H1 (cell line): ENCODE results near the gene ZNF669. TPM values are rescaled to one million over a fixed set of nuclear protein-coding genes. Genes with fewer than 3 reads are reported as not detected.

Experiments used
- ATF3 ChIP-seq: IDR thresholded peaks from 2 replicates; pipeline ENCODE4 v1.6.1; 2011; ENCODE audit warnings: low read depth, mild to moderate bottlenecking, low read length; ENCODE audit not compliant: insufficient read depth
- BCL11A ChIP-seq, 2 experiments: IDR thresholded peaks; one replicate each; pipeline ENCODE4 v1.6.1; 2011; ENCODE audit warnings: low read depth in 2 of 2, low read length in 2 of 2, mild to moderate bottlenecking in 2 of 2
- BRCA1 ChIP-seq: IDR thresholded peaks from 2 replicates; pipeline ENCODE4 v1.6.1; 2012; ENCODE audit warnings: low read depth, low read length, improper control_type of control experiment
- MAFK ChIP-seq: IDR thresholded peaks from 2 replicates; pipeline ENCODE4 v1.6.1; 2012; ENCODE audit warnings: low read depth, mild to moderate bottlenecking, improper control_type of control experiment, low read length
- TCF12 ChIP-seq: IDR thresholded peaks from 2 replicates; pipeline ENCODE4 v1.6.1; 2011; ENCODE audit warnings: low read depth, mild to moderate bottlenecking, low read length
- polyA plus RNA-seq, 7 experiments: library from polyadenylated mRNA; depleted of rRNA in 3 of 7; stranded (reverse) in 5 of 7; unstranded in 2 of 7; fragments of >200 nt in 5 of 7; fragments of 200-250 nt in 2 of 7; gene quantifications; 1 replicate in 5 of 7; 2 replicates in 1 of 7; 4 replicates in 1 of 7; pipeline versions ENCODE4 v1.2.1 to v1.2.3, GENCODE V29; 2011 to 2013; ENCODE audit warnings: missing spikeins in 2 of 7, mixed read lengths in 2 of 7
- total RNA-seq: library from RNA; stranded (reverse); fragmentation: NEBNext Ultra II Directional; extraction: Animal tissue kit (Norgen Biotek cat#: 25700); gene quantifications from 2 replicates; pipeline ENCODE4 v1.2.1, GENCODE V29; 2021

Gene ZNF669
- total and polyA plus RNA-seq, 2 of the 8 experiments (the other 6 are each of a cell fraction or from before 2014, with no cell fraction given), result 4.8 to 20.3 TPM

DNA sequence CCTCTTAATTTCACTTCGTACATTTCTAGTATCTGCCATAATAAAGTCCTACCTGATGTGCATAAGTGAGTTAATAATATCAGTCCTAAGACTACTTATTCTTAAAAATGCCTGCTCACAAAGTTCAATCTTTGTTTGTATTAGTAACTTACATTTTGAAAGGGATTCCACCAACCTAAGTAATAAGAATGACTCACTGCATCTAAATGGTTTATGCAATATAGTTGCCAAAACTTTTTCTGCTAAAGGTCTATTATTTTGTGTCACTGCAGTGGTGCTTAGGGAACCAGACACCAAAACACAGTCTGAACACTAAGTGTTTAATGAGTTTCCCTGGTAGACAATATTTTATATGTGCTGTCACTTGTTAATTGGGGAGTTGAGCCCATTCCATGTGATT, 1.8 kb downstream of the ZNF669 start (continued):
- TF ChIP-seq TCF12 (no peak), MAFK (no peak), BRCA1 (no peak), BCL11A (IDR thresholded peaks at IDR 0.05; ENCODE audit: low read depth in 2 of 2, low read length in 2 of 2) (no peak), ATF3 (no peak)
